K562 (cell line): ENCODE measurements around the gene KRT8. TPM values are rescaled to one million over a fixed set of nuclear protein-coding genes. Genes with fewer than 3 reads are reported as not detected.

Experiments
- BDP1 ChIP-seq: IDR thresholded peaks from 3 replicates; pipeline ENCODE4 v1.6.1; 2011; ENCODE audit not compliant: insufficient read length, insufficient read depth
- CBX2 ChIP-seq: fragments of 200-600 bp; sonication (generic); IDR thresholded peaks from one replicate; pipeline ENCODE4 v1.6.1; 2012; ENCODE audit warnings: mild to moderate bottlenecking, low read length, inconsistent platforms; ENCODE audit not compliant: insufficient read depth, poor library complexity, severe bottlenecking
- GABPB1 ChIP-seq: sonication (generic); formaldehyde crosslinking; IDR thresholded peaks from 2 replicates; pipeline ENCODE4 v1.8.0; 2022; ENCODE audit warnings: mild to moderate bottlenecking, missing genetic modification reagents
- HIVEP1 ChIP-seq: fragments of 250-450 bp; sonication (Bioruptor Pico); IDR thresholded peaks from 2 replicates; pipeline ENCODE4 v1.4.0; 2020; ENCODE audit warnings: mild to moderate bottlenecking
- LCOR ChIP-seq: sonication (generic); formaldehyde crosslinking; IDR thresholded peaks from 2 replicates; pipeline ENCODE4 v1.8.0; 2022; ENCODE audit warnings: mild to moderate bottlenecking, missing genetic modification reagents
- MAFF ChIP-seq: IDR thresholded peaks from 2 replicates; pipeline ENCODE4 v1.6.1; 2012; ENCODE audit warnings: low read length, improper control_type of control experiment
- MXI1 ChIP-seq: IDR thresholded peaks from 2 replicates; pipeline ENCODE4 v1.6.1; 2011; ENCODE audit warnings: low read depth, mild to moderate bottlenecking, improper control_type of control experiment, low read length
- NCOA1 ChIP-seq: fragments of 450-650 bp; IDR thresholded peaks from 2 replicates; pipeline ENCODE4 v1.6.1; 2016; ENCODE audit warnings: low read depth
- NFYB ChIP-seq: IDR thresholded peaks from 2 replicates; pipeline ENCODE4 v1.6.1; 2011; ENCODE audit warnings: mild to moderate bottlenecking, moderate library complexity; ENCODE audit not compliant: insufficient read length; ENCODE audit errors: extremely low read depth
- POLR3G ChIP-seq: IDR thresholded peaks from 2 replicates; pipeline ENCODE4 v1.6.1; 2011; ENCODE audit not compliant: insufficient read length, insufficient replicate concordance; ENCODE audit errors: extremely low read depth
- RNF2 ChIP-seq: sonication (generic); IDR thresholded peaks from 2 replicates; pipeline ENCODE4 v1.6.1; 2016
- ZKSCAN1 ChIP-seq: fragments of 150-350 bp; IDR thresholded peaks from 2 replicates; pipeline ENCODE4 v1.6.1; 2016; ENCODE audit warnings: low read depth, low read length
- ZNF24 ChIP-seq: fragments of 450-650 bp; IDR thresholded peaks from 2 replicates; pipeline ENCODE4 v1.6.1; 2016
- ZNF280A ChIP-seq: fragments of 450-650 bp; IDR thresholded peaks from 2 replicates; pipeline ENCODE4 v1.6.1; 2018; ENCODE audit warnings: mild to moderate bottlenecking, low read depth; ENCODE audit not compliant: partially characterized antibody
- ZNF311 ChIP-seq: fragments of 250-450 bp; sonication (Bioruptor Pico); IDR thresholded peaks from 2 replicates; pipeline ENCODE4 v1.4.0; 2020; ENCODE audit warnings: mild to moderate bottlenecking, moderate library complexity
- ZNF668 ChIP-seq: fragments of 250-450 bp; sonication (Bioruptor Pico); IDR thresholded peaks from 2 replicates; pipeline ENCODE4 v1.8.0; 2022; ENCODE audit warnings: mild to moderate bottlenecking, inconsistent platforms
- polyA plus RNA-seq, 8 experiments: library from polyadenylated mRNA; depleted of rRNA in 4 of 8; stranded (reverse) in 5 of 8; unstranded in 3 of 8; fragments of >200 nt; fragmentation: Nextera tagmentation in 2 of 8; fragmentation: Illumina TruSeq in 1 of 8; extraction: Ambion mirVana in 2 of 8; extraction: Trizol in 1 of 8; gene quantifications; 2 replicates each; pipeline versions ENCODE4 v1.2.1 to v1.2.3, GENCODE V29; 2011 to 2014; ENCODE audit warnings: inconsistent platforms in 1 of 8, missing spikeins in 1 of 8
- total RNA-seq, 7 experiments: library from RNA; depleted of rRNA in 6 of 7; stranded (reverse); fragments of >200 nt in 6 of 7; fragmentation: Illumina TruSeq in 2 of 7; extraction: Trizol in 2 of 7; gene quantifications; 2 replicates each; pipeline versions ENCODE4 v1.2.1 to v1.2.3, GENCODE V29; 2011 to 2021; ENCODE audit warnings: low replicate concordance in 1 of 7
- TF ChIP-seq, protein P1 (sequence below), 2 experiments: IDR thresholded peaks; 2 replicates each; pipeline ENCODE4 v1.6.1; 2012; ENCODE audit warnings: improper control_type of control experiment in 2 of 2, low read depth in 2 of 2, low read length in 2 of 2, borderline replicate concordance in 1 of 2
- TF ChIP-seq, protein P2 (sequence below): fragments of 450-650 bp; conservative IDR thresholded peaks from 2 replicates; pipeline ENCODE4 v1.6.1; 2016; ENCODE audit warnings: missing genetic modification characterization, low read depth, mild to moderate bottlenecking, control low read depth, missing compliant biosample characterization
- TF ChIP-seq, protein P3 (sequence below): fragments of 450-650 bp; formaldehyde crosslinking; IDR thresholded peaks from 2 replicates; pipeline ENCODE4 v1.4.0; 2020; ENCODE audit warnings: mild to moderate bottlenecking, moderate library complexity

Gene KRT8
- total and polyA plus RNA-seq, 9 of the 15 experiments (the other 6 are each of a cell fraction or from before 2014, with no cell fraction given): 41.5 to 661 (median 260) TPM

DNA sequence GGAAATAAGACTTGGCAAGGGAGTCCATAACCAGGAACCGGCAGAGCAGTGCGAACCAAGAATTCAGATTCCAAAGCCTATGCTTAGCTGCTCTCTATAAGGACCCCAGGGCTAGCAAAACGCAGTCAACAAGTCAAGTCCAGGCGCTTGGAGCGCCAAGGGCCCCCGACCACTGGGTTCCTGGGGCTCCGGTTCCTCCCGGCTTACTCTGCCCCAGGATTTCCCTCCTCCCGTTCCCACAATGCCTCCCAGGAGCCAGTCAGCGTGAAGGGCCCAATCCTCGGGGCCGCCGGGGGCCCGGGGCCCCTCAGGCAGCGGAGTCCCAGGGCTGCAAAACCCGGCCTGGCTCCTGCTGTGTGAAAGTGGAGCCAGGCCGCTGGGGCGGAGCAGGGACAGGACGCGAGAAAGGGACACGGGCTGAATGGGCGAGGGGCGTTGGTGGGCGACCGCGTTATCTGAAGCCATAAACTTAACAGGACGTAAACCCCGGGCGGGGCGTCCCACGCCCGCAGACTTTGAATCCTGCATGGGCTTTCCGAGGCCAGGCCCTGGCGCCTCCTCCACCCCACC is 1.5 kb downstream of the KRT8 start (continued):
- no peak for TF ChIP-seq ZKSCAN1
- TF ChIP-seq, protein P1, sequence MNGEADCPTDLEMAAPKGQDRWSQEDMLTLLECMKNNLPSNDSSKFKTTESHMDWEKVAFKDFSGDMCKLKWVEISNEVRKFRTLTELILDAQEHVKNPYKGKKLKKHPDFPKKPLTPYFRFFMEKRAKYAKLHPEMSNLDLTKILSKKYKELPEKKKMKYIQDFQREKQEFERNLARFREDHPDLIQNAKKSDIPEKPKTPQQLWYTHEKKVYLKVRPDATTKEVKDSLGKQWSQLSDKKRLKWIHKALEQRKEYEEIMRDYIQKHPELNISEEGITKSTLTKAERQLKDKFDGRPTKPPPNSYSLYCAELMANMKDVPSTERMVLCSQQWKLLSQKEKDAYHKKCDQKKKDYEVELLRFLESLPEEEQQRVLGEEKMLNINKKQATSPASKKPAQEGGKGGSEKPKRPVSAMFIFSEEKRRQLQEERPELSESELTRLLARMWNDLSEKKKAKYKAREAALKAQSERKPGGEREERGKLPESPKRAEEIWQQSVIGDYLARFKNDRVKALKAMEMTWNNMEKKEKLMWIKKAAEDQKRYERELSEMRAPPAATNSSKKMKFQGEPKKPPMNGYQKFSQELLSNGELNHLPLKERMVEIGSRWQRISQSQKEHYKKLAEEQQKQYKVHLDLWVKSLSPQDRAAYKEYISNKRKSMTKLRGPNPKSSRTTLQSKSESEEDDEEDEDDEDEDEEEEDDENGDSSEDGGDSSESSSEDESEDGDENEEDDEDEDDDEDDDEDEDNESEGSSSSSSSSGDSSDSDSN (IDR thresholded peaks at IDR 0.05; ENCODE audit: borderline replicate concordance in 1 of 2, low read depth in 2 of 2, low read length in 2 of 2): no peak
- TF ChIP-seq, protein P2, sequence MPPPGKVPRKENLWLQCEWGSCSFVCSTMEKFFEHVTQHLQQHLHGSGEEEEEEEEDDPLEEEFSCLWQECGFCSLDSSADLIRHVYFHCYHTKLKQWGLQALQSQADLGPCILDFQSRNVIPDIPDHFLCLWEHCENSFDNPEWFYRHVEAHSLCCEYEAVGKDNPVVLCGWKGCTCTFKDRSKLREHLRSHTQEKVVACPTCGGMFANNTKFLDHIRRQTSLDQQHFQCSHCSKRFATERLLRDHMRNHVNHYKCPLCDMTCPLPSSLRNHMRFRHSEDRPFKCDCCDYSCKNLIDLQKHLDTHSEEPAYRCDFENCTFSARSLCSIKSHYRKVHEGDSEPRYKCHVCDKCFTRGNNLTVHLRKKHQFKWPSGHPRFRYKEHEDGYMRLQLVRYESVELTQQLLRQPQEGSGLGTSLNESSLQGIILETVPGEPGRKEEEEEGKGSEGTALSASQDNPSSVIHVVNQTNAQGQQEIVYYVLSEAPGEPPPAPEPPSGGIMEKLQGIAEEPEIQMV (tag): no peak
- TF ChIP-seq NFYB: peak; percentile 69
- TF ChIP-seq ZNF311: no peak
- TF ChIP-seq CBX2: no peak
- TF ChIP-seq POLR3G: no peak
- no peak for TF ChIP-seq MAFF
- 0 out of 2 replicates have a peak, but pooled peaks have one; percentile 31 for TF ChIP-seq GABPB1 (CRISPR knock-in tag)
- no peak for TF ChIP-seq HIVEP1 (CRISPR knock-in tag)
- peak; percentile 58; the same call in 1 of the 2 replicates for TF ChIP-seq LCOR (CRISPR knock-in tag)
- no peak for TF ChIP-seq MXI1
- no peak for TF ChIP-seq ZNF280A
- no peak for TF ChIP-seq BDP1
- no peak for TF ChIP-seq NCOA1
- TF ChIP-seq ZNF668 (CRISPR knock-in tag): no peak
- TF ChIP-seq, protein P3, sequence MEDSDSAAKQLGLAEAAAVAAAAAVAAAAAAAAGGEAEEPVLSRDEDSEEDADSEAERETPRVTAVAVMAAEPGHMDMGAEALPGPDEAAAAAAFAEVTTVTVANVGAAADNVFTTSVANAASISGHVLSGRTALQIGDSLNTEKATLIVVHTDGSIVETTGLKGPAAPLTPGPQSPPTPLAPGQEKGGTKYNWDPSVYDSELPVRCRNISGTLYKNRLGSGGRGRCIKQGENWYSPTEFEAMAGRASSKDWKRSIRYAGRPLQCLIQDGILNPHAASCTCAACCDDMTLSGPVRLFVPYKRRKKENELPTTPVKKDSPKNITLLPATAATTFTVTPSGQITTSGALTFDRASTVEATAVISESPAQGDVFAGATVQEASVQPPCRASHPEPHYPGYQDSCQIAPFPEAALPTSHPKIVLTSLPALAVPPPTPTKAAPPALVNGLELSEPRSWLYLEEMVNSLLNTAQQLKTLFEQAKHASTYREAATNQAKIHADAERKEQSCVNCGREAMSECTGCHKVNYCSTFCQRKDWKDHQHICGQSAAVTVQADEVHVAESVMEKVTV (CRISPR knock-in tag): no peak
- TF ChIP-seq RNF2: peak; percentile 57; the same call in 1 of the 2 replicates
- TF ChIP-seq ZNF24: no peak
